SU-DHL-6 (cell line): ENCODE results near the gene RBBP4.

Source experiments
- H2AFZ ChIP-seq: fragments of 200-600 bp; sonication (generic); 2 replicates; pipeline ENCODE4 v1.6.1; 2014; ENCODE audit warnings: low read depth, mild to moderate bottlenecking, moderate library complexity, mixed read lengths, antibody characterized with exemption, low read length; ENCODE audit not compliant: severe bottlenecking
- H3F3A ChIP-seq: fragments of 200-600 bp; shearing (Covaris generic); 2 replicates; pipeline ENCODE4 v1.6.0; 2016; ENCODE audit warnings: antibody characterized with exemption, mild to moderate bottlenecking; ENCODE audit not compliant: insufficient read depth
- H3K27ac ChIP-seq: fragments of 200-600 bp; sonication (generic); 2 replicates; pipeline ENCODE4 v1.5.1; 2016; ENCODE audit warnings: low read depth, mild to moderate bottlenecking, low read length, moderate library complexity, mixed read lengths
- H3K27me3 ChIP-seq: fragments of 200-600 bp; sonication (generic), shearing (Covaris generic); 2 replicates; pipeline ENCODE4 v1.6.0; 2014; ENCODE audit warnings: mild to moderate bottlenecking, low read length
- H3K36me3 ChIP-seq: fragments of 200-600 bp; sonication (generic); 2 replicates; pipeline ENCODE4 v1.6.1; 2014; ENCODE audit warnings: mild to moderate bottlenecking, low read length, mixed read lengths
- H3K4me2 ChIP-seq: fragments of 300-600, 200-600 bp; shearing (Covaris generic), sonication (generic); 2 replicates; pipeline ENCODE4 v1.6.0; 2014; ENCODE audit warnings: low read length, low read depth, mild to moderate bottlenecking; ENCODE audit not compliant: poor library complexity, severe bottlenecking
- H3K4me3 ChIP-seq: fragments of 200-600 bp; sonication (generic); 2 replicates; pipeline ENCODE4 v1.5.1; 2014; ENCODE audit warnings: antibody characterized with exemption, low read length, mild to moderate bottlenecking, mixed read lengths; ENCODE audit not compliant: insufficient read depth, poor library complexity, severe bottlenecking
- H3K79me2 ChIP-seq: fragments of 200-600 bp; sonication (generic); 2 replicates; pipeline ENCODE4 v1.6.1; 2014; ENCODE audit warnings: mild to moderate bottlenecking, low read length, moderate library complexity; ENCODE audit not compliant: insufficient read depth
- H3K9ac ChIP-seq: fragments of 200-600 bp; sonication (generic); 2 replicates; pipeline ENCODE4 v1.7.0; 2014; ENCODE audit warnings: mild to moderate bottlenecking, low read length
- H3K9me2 ChIP-seq: fragments of 200-600 bp; sonication (generic); replicated peaks from 2 replicates; pipeline ENCODE4 v1.6.1; 2014; ENCODE audit warnings: low read length; ENCODE audit not compliant: insufficient read depth
- H3K9me3 ChIP-seq: fragments of 200-600 bp; sonication (generic); 2 replicates; pipeline ENCODE4 v1.6.1; 2014; ENCODE audit warnings: low read length, mixed read lengths; ENCODE audit not compliant: insufficient read depth
- H4K20me1 ChIP-seq: fragments of 200-600 bp; sonication (generic); 2 replicates; pipeline ENCODE4 v1.6.1; 2014; ENCODE audit warnings: low read depth, mild to moderate bottlenecking, antibody characterized with exemption, low read length, moderate library complexity, mixed read lengths
- CTCF ChIP-seq: fragments of 200-600 bp; sonication (generic); IDR thresholded peaks from one replicate; pipeline ENCODE4 v1.5.1; 2017; ENCODE audit warnings: antibody characterized with exemption, mild to moderate bottlenecking, low read length, moderate library complexity; ENCODE audit not compliant: insufficient read depth, poor library complexity, severe bottlenecking
- EZH2phosphoT487 ChIP-seq: fragments of 200-600 bp; sonication (generic), shearing (Covaris generic); conservative IDR thresholded peaks from 2 replicates; pipeline ENCODE4 v1.6.1; 2018; ENCODE audit warnings: mild to moderate bottlenecking, antibody characterized with exemption, low read length, moderate library complexity, mixed read lengths

The RBBP4 gene

GRCh38 chr1:32644426-32644825 lies 6.6 kb upstream of the RBBP4 start:
- Histone ChIP-seq H3K4me3 (no peak overlapping the region), H3K9me2 (no peaks in the 10 kb centered on the region), H3K4me2 (no peak overlapping the region), H2AFZ (no peak overlapping the region), H4K20me1 (peaks cover 5% of the 10 kb centered on the region; the same call in 1 of the 2 replicates), H3K27me3 (no peaks in the 10 kb centered on the region), H3K9me3 (no peaks in the 10 kb centered on the region), H3K79me2 (peaks cover 97% of the 10 kb centered on the region), H3K36me3 (peaks cover 9% of the 10 kb centered on the region; the same call in 1 of the 2 replicates), H3F3A (peaks cover 19% of the 10 kb centered on the region), H3K27ac (no peak overlapping the region), H3K9ac (no peak overlapping the region)
- TF ChIP-seq CTCF (no peak), EZH2phosphoT487 (no peak)

- no peaks in the 10 kb centered on the region for H3K9me2 ChIP-seq
- H4K20me1 ChIP-seq = no peaks in the 10 kb centered on the region
- H3K4me3 ChIP-seq = peak overlapping the region; percentile 66
- no peak overlapping the region for H2AFZ ChIP-seq
- peaks cover 15% of the 10 kb centered on the region for H3K36me3 ChIP-seq
- H3K4me2 ChIP-seq = peak overlapping the region; percentile 89
- H3K9me3 ChIP-seq = no peaks in the 10 kb centered on the region
- H3K27me3 ChIP-seq = no peaks in the 10 kb centered on the region
- peak overlapping the region; percentile 97 for H3K27ac ChIP-seq
- peak overlapping the region; percentile 88 for H3K9ac ChIP-seq
- TF ChIP-seq EZH2phosphoT487 (no peak), CTCF (no peak)
- H3F3A ChIP-seq = peaks cover 30% of the 10 kb centered on the region
- H3K79me2 ChIP-seq = peaks cover 85% of the 10 kb centered on the region
These were observed 3.5 kb upstream of the RBBP4 start for GRCh38 chr1:32647308-32648134.

- Histone ChIP-seq H3K27ac (peak within 1 kb of the TSS; percentile 97), H3K9me2 (no peaks in the 10 kb centered on the region), H4K20me1 (peaks cover 11% of the 10 kb centered on the region), H3F3A (peaks cover 36% of the 10 kb centered on the region), H3K9ac (peak within 1 kb of the TSS; percentile 88), H3K4me3 (peak within 1 kb of the TSS; percentile 73), H3K4me2 (peak within 1 kb of the TSS; percentile 99), H3K9me3 (no peaks in the 10 kb centered on the region), H3K79me2 (peaks cover 85% of the 10 kb centered on the region), H2AFZ (no peak within 1 kb of the TSS), H3K36me3 (peaks cover 35% of the 10 kb centered on the region), H3K27me3 (no peaks in the 10 kb centered on the region)
- TF ChIP-seq EZH2phosphoT487 (no peak), CTCF (no peak)
These were observed 708 bp upstream of the RBBP4 start, which contains the start of gene ZBTB8OS for GRCh38 chr1:32650248-32650751. TSS of gene ZBTB8OS (minus strand) at chr1:32650550. CDS start at chr1:32650529, 21 bp downstream.
